Measurements from ENCODE around the gene THSD4. TPM values are rescaled to one million over a fixed set of nuclear protein-coding genes. Genes with fewer than 3 reads are reported as not detected.
A peak's percentile ranks its signal among the peaks of the same experiment; 100 is the strongest.

THSD4 gene
- total RNA-seq, 1 experiment from 2014 or later = 29.0 TPM

- Histone ChIP-seq H3K9me3 (ENCODE audit: low read length) (no peaks in the 10 kb centered on the region), H3F3A (ENCODE audit: low read length, unreplicated experiment) (peaks cover 5% of the 10 kb centered on the region), H3K79me2 (ENCODE audit: low read length) (no peaks in the 10 kb centered on the region), H3K9me2 (replicated peaks; ENCODE audit: low read length) (no peaks in the 10 kb centered on the region), H3K4me1 (ENCODE audit: insufficient read depth, low read length) (peaks cover 60% of the 10 kb centered on the region), H3K4me2 (ENCODE audit: low read length) (no peak overlapping the region), H3K9ac (ENCODE audit: low read length) (no peak overlapping the region), H3K36me3 (ENCODE audit: low read depth, low read length) (no peaks in the 10 kb centered on the region), H3K27me3 (ENCODE audit: low read length) (no peaks in the 10 kb centered on the region), H3K27ac (ENCODE audit: low read length) (peak overlapping the region; percentile 16; the same call in 1 of the 2 replicates), H2AFZ (ENCODE audit: low read length) (no peak overlapping the region), H4K20me1 (ENCODE audit: low read length) (no peaks in the 10 kb centered on the region), H3K4me3 (ENCODE audit: low read length) (no peak overlapping the region)
- DNase-seq = peak; percentile 9
- ATAC-seq = no peak
- POLR2A ChIA-PET (ENCODE audit: unreplicated experiment) = no interaction called here
- no TSS peak for BruUV-seq (replicated peaks)
- intact Hi-C loops (cut with micrococcal nuclease) = no loop called here
- CTCF ChIA-PET = no interaction called here
- TF ChIP-seq EZH2phosphoT487 (IDR thresholded peaks at IDR 0.05; ENCODE audit: borderline replicate concordance, low read length) (no peak), EZH2 (IDR thresholded peaks at IDR 0.05; ENCODE audit: low read length, unreplicated experiment) (no peak), CTCF (conservative IDR thresholded peaks at IDR 0.05; ENCODE audit: low read depth, low read length) (no peak)
Observed at GRCh38 chr15:71678605-71679004, 563.3 kb downstream of the THSD4 start.

- no peak overlapping the region; the same call in 1 of the 2 replicates for H2AFZ ChIP-seq (ENCODE audit: low read length)
- H3K4me1 ChIP-seq (ENCODE audit: insufficient read depth, low read length) = peaks cover 67% of the 10 kb centered on the region
- TF ChIP-seq EZH2 (IDR thresholded peaks at IDR 0.05; ENCODE audit: low read length, unreplicated experiment) = no peak
- no peak for TF ChIP-seq EZH2phosphoT487 (IDR thresholded peaks at IDR 0.05; ENCODE audit: borderline replicate concordance, low read length)
- no peak for TF ChIP-seq CTCF (conservative IDR thresholded peaks at IDR 0.05; ENCODE audit: low read depth, low read length)
- no peaks in the 10 kb centered on the region for H3K36me3 ChIP-seq (ENCODE audit: low read depth, low read length)
- H3K79me2 ChIP-seq (ENCODE audit: low read length) = no peaks in the 10 kb centered on the region
- no peak for DNase-seq
- no peaks in the 10 kb centered on the region for H4K20me1 ChIP-seq (ENCODE audit: low read length)
- no peaks in the 10 kb centered on the region for H3K9me2 ChIP-seq (replicated peaks; ENCODE audit: low read length)
- intact Hi-C loops (cut with micrococcal nuclease) = no loop called here
- H3K27ac ChIP-seq (ENCODE audit: low read length) = peak overlapping the region; percentile 83
- BruUV-seq (replicated peaks) = TSS peak; percentile 37
- ChIA-PET POLR2A (ENCODE audit: unreplicated experiment) (no interaction called here), CTCF (no interaction called here)
- H3K9me3 ChIP-seq (ENCODE audit: low read length) = no peaks in the 10 kb centered on the region
- peak overlapping the region; percentile 79 for H3K4me2 ChIP-seq (ENCODE audit: low read length)
- H3K9ac ChIP-seq (ENCODE audit: low read length) = peak overlapping the region; percentile 43; the same call in 1 of the 2 replicates
- ATAC-seq = no peak; the same call in 1 of the 2 replicates
- peaks cover 5% of the 10 kb centered on the region for H3F3A ChIP-seq (ENCODE audit: low read length, unreplicated experiment)
- H3K4me3 ChIP-seq (ENCODE audit: low read length) = no peak overlapping the region
- no peaks in the 10 kb centered on the region for H3K27me3 ChIP-seq (ENCODE audit: low read length)
Observed at GRCh38 chr15:71679223-71679792, 564.0 kb downstream of the THSD4 start.

- DNase-seq = peak; percentile 83
- POLR2A ChIA-PET (ENCODE audit: unreplicated experiment) = no interaction called here
- H3K27ac ChIP-seq (ENCODE audit: low read length) = peak overlapping the region; percentile 83
- H3K4me3 ChIP-seq (ENCODE audit: low read length) = peak overlapping the region; percentile 55
- peak overlapping the region; percentile 79 for H3K4me2 ChIP-seq (ENCODE audit: low read length)
- ATAC-seq = peak; percentile 81
- no peaks in the 10 kb centered on the region for H3K9me3 ChIP-seq (ENCODE audit: low read length)
- intact Hi-C loops (cut with micrococcal nuclease) = no loop called here
- peak overlapping the region; percentile 47; the same call in 1 of the 2 replicates for H2AFZ ChIP-seq (ENCODE audit: low read length)
- no peaks in the 10 kb centered on the region for H3K9me2 ChIP-seq (replicated peaks; ENCODE audit: low read length)
- H3F3A ChIP-seq (ENCODE audit: low read length, unreplicated experiment) = peaks cover 5% of the 10 kb centered on the region
- peak overlapping the region; percentile 43 for H3K9ac ChIP-seq (ENCODE audit: low read length)
- H3K36me3 ChIP-seq (ENCODE audit: low read depth, low read length) = no peaks in the 10 kb centered on the region
- CTCF ChIA-PET = no interaction called here
- H3K27me3 ChIP-seq (ENCODE audit: low read length) = no peaks in the 10 kb centered on the region
- H3K79me2 ChIP-seq (ENCODE audit: low read length) = no peaks in the 10 kb centered on the region
- BruUV-seq (replicated peaks) = TSS peak; percentile 23
- H3K4me1 ChIP-seq (ENCODE audit: insufficient read depth, low read length) = peaks cover 71% of the 10 kb centered on the region
- TF ChIP-seq EZH2 (IDR thresholded peaks at IDR 0.05; ENCODE audit: low read length, unreplicated experiment) = no peak
- TF ChIP-seq CTCF (conservative IDR thresholded peaks at IDR 0.05; ENCODE audit: low read depth, low read length) = no peak
- no peak for TF ChIP-seq EZH2phosphoT487 (IDR thresholded peaks at IDR 0.05; ENCODE audit: borderline replicate concordance, low read length)
- no peaks in the 10 kb centered on the region for H4K20me1 ChIP-seq (ENCODE audit: low read length)
Observed at GRCh38 chr15:71679793-71680353, 564.6 kb downstream of the THSD4 start.
